Measurements from ENCODE around the gene PPID. TPM values are rescaled to one million over a fixed set of nuclear protein-coding genes. Genes with fewer than 3 reads are reported as not detected.
A peak's percentile ranks its signal among the peaks of the same experiment; 100 is the strongest.

Gene PPID
- total and polyA plus RNA-seq, 7 donors, result 35.1 to 162 (median 58.2) TPM

GRCh38 chr4:158741326-158742021 is 18.3 kb upstream of the PPID start:
- DNase-seq (no peak), ATAC-seq (no peak)
- TF ChIP-seq, protein P1, sequence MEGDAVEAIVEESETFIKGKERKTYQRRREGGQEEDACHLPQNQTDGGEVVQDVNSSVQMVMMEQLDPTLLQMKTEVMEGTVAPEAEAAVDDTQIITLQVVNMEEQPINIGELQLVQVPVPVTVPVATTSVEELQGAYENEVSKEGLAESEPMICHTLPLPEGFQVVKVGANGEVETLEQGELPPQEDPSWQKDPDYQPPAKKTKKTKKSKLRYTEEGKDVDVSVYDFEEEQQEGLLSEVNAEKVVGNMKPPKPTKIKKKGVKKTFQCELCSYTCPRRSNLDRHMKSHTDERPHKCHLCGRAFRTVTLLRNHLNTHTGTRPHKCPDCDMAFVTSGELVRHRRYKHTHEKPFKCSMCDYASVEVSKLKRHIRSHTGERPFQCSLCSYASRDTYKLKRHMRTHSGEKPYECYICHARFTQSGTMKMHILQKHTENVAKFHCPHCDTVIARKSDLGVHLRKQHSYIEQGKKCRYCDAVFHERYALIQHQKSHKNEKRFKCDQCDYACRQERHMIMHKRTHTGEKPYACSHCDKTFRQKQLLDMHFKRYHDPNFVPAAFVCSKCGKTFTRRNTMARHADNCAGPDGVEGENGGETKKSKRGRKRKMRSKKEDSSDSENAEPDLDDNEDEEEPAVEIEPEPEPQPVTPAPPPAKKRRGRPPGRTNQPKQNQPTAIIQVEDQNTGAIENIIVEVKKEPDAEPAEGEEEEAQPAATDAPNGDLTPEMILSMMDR (IDR thresholded peaks at IDR 0.05), result no peak
- H3K4me1 ChIP-seq, result no peaks in the 10 kb centered on the region
- H3K27ac ChIP-seq, result no peak overlapping the region
- H3K27me3 ChIP-seq (ENCODE audit: insufficient read depth in 3 of 3, low read length in 2 of 3), result no peaks in the 10 kb centered on the region
- H3K36me3 ChIP-seq (ENCODE audit: insufficient read depth in 1 of 2, low read depth in 1 of 2), result no peaks in the 10 kb centered on the region
- no peak overlapping the region for H3K4me3 ChIP-seq
- intact Hi-C loops (cut with DNase I), result no loop called here
- WGBS, 3 donors, result 80 to 87% (median 83%) methylated on average over 3 of the region's 3 CpGs
- H3K9me3 ChIP-seq, result no peaks in the 10 kb centered on the region

GRCh38 chr4:158739600-158739999 is 16.4 kb upstream of the PPID start:
- Histone ChIP-seq H3K27me3 (ENCODE audit: insufficient read depth in 3 of 3, low read length in 2 of 3) (no peaks in the 10 kb centered on the region), H3K9me3 (no peaks in the 10 kb centered on the region), H3K36me3 (ENCODE audit: insufficient read depth in 1 of 2, low read depth in 1 of 2) (no peaks in the 10 kb centered on the region), H3K4me1 (no peaks in the 10 kb centered on the region), H3K27ac (no peak overlapping the region), H3K4me3 (no peak overlapping the region)
- WGBS, 3 donors, result 87 to 92% (median 88%) methylated on average over 2 of the region's 2 CpGs
- ATAC-seq (no peak), DNase-seq (no peak)
- TF ChIP-seq, protein P1 (IDR thresholded peaks at IDR 0.05), result no peak
- intact Hi-C loops (cut with DNase I), result loop anchor here in 1 of 2 donors (10.0 kb wide), 1 partner anchor 435 kb away; no protein-coding TSS in a partner anchor

GRCh38 chr4:158738866-158739265 is 15.7 kb upstream of the PPID start:
- H3K4me1 ChIP-seq, result no peaks in the 10 kb centered on the region
- intact Hi-C loops (cut with DNase I), result loop anchor here in 1 of 2 donors (10.0 kb wide), 1 partner anchor 436 kb away; no protein-coding TSS in a partner anchor
- TF ChIP-seq, protein P1 (IDR thresholded peaks at IDR 0.05), result no peak

DNA sequence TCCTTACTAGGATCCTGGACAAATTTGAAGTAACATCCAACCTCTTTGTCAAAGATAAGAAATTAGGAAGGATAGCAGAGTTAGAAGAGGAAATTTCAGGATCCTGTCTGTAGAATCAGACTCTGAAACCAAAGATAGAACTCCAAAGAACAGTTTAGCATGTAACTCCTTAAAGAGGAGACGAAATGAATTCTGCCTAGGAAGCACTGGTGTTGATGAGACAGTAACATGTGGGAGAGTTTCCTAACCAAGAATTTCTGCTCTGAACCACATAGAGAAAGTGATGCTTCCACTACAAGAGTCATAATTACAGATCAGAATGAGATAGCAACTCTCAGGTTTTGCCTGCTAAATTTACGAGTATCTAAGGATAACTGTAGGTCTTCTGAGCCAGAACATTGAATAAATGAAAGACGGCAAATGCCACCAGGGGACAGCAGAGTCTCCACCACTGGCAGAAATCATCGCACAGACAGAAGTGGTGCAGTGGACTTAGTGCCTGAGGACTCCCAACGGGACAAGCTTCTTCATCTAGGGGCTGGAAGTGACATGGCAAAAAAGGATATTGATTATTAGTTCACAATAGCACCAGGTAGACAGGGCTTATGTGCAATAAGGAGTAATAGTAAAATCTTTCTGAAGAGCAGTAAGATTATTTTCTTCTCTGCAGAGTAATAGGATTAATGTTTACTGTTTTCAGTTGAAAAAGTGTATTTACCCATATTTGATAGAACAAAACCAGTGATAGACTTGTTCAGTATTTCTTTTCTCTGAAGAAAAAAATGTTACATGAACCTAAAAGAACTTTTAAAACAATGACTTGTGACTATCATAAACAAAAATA is 6.7 kb upstream of the PPID start:
- 17 to 19% (median 17%) methylated on average over 5 of the region's 5 CpGs for WGBS, 3 donors
- ATAC-seq (peak; percentile 87 to 99 (median 94)), DNase-seq (peak; percentile 43 to 66)
- H3K4me3 ChIP-seq, result no peak overlapping the region
- TF ChIP-seq, protein P1 (IDR thresholded peaks at IDR 0.05), result peak; percentile 86
- intact Hi-C loops (cut with DNase I), result loop anchor here (2.0 to 10.0 kb wide), 6 partner anchors 37 to 715 kb away; partner anchors contain the start of gene FNIP2 (in 2 of the 2)
- no peaks in the 10 kb centered on the region for H3K4me1 ChIP-seq
- no peak overlapping the region for H3K27ac ChIP-seq
- no peaks in the 10 kb centered on the region for H3K27me3 ChIP-seq (ENCODE audit: insufficient read depth in 3 of 3, low read length in 2 of 3)
- no peaks in the 10 kb centered on the region for H3K9me3 ChIP-seq
- H3K36me3 ChIP-seq (ENCODE audit: insufficient read depth in 1 of 2, low read depth in 1 of 2), result no peaks in the 10 kb centered on the region

More at GRCh38 chr4:158738866-158739265, 15.7 kb upstream of the PPID start:
- 97% methylated on average over 2 of the region's 2 CpGs for WGBS, 3 donors
- Histone ChIP-seq H3K36me3 (ENCODE audit: insufficient read depth in 1 of 2, low read depth in 1 of 2) (no peaks in the 10 kb centered on the region), H3K27ac (no peak overlapping the region), H3K9me3 (no peaks in the 10 kb centered on the region), H3K4me3 (no peak overlapping the region), H3K27me3 (ENCODE audit: insufficient read depth in 3 of 3, low read length in 2 of 3) (no peaks in the 10 kb centered on the region)
- no peak for ATAC-seq
- DNase-seq, result no peak
